Osteoblast (primary cell): ENCODE data around the gene PLEKHO2. TPM values are rescaled to one million over a fixed set of nuclear protein-coding genes. Genes with fewer than 3 reads are reported as not detected.
"Not testable (repeated sequence)": the region's sequence is repeated elsewhere in the genome, so short reads cannot be mapped to it uniquely, and the experiment has no call there.

ENCODE experiments used
- DNase-seq: peaks from one replicate; pipeline ENCODE4 v3.0.0; 2011; ENCODE audit warnings: low spot score, mixed read lengths; ENCODE audit not compliant: insufficient read length; ENCODE audit errors: missing footprints
- H2AFZ ChIP-seq: 2 replicates; pipeline ENCODE4 v1.6.0; 2011; ENCODE audit warnings: mild to moderate bottlenecking, low read length
- H3K27ac ChIP-seq: 2 replicates; pipeline ENCODE4 v1.5.1; 2011; ENCODE audit warnings: mild to moderate bottlenecking, low read depth, low read length, moderate library complexity
- H3K27me3 ChIP-seq: 2 replicates; pipeline ENCODE4 v1.6.0; 2012; ENCODE audit warnings: mild to moderate bottlenecking, control low read depth, inconsistent platforms, low read length, moderate library complexity; ENCODE audit not compliant: insufficient read depth
- H3K36me3 ChIP-seq: 2 replicates; pipeline ENCODE4 v1.5.1; 2011; ENCODE audit warnings: mild to moderate bottlenecking, low read length, control low read depth, moderate library complexity; ENCODE audit not compliant: insufficient read depth
- H3K4me1 ChIP-seq: 2 replicates; pipeline ENCODE4 v1.5.1; 2011; ENCODE audit warnings: mild to moderate bottlenecking, low read length, control low read depth, moderate library complexity; ENCODE audit not compliant: insufficient read depth
- H3K4me2 ChIP-seq: 2 replicates; pipeline ENCODE4 v1.6.0; 2011; ENCODE audit warnings: mild to moderate bottlenecking, low read length; ENCODE audit not compliant: insufficient read depth
- H3K4me3 ChIP-seq: fragments of 200-600 bp; sonication (generic); 3 replicates; pipeline ENCODE4 v1.5.1; 2012; ENCODE audit warnings: mild to moderate bottlenecking, low read length, inconsistent platforms; ENCODE audit not compliant: insufficient read depth
- H3K79me2 ChIP-seq: 2 replicates; pipeline ENCODE4 v1.6.0; 2012; ENCODE audit warnings: mild to moderate bottlenecking, low read length, control low read depth, inconsistent platforms; ENCODE audit not compliant: insufficient read depth
- H3K9me3 ChIP-seq: 2 replicates; pipeline ENCODE4 v1.5.1; 2011; ENCODE audit warnings: low read depth, low read length, control low read depth
- H4K20me1 ChIP-seq: 2 replicates; pipeline ENCODE4 v1.6.0; 2012; ENCODE audit warnings: mild to moderate bottlenecking, low read length, control low read depth; ENCODE audit not compliant: insufficient read depth
- total RNA-seq: library from RNA; depleted of rRNA; stranded (reverse); fragments of >200 nt; gene quantifications from 2 replicates; pipeline ENCODE4 v1.2.3, GENCODE V29; 2012
- TF ChIP-seq, protein P1 (sequence below): IDR thresholded peaks from 2 replicates; pipeline ENCODE4 v1.5.1; 2011; ENCODE audit warnings: mild to moderate bottlenecking, low read depth, low read length, moderate library complexity; ENCODE audit errors: extremely low read depth

PLEKHO2 gene
- total RNA-seq, 1 donor: 41.6 TPM

DNA sequence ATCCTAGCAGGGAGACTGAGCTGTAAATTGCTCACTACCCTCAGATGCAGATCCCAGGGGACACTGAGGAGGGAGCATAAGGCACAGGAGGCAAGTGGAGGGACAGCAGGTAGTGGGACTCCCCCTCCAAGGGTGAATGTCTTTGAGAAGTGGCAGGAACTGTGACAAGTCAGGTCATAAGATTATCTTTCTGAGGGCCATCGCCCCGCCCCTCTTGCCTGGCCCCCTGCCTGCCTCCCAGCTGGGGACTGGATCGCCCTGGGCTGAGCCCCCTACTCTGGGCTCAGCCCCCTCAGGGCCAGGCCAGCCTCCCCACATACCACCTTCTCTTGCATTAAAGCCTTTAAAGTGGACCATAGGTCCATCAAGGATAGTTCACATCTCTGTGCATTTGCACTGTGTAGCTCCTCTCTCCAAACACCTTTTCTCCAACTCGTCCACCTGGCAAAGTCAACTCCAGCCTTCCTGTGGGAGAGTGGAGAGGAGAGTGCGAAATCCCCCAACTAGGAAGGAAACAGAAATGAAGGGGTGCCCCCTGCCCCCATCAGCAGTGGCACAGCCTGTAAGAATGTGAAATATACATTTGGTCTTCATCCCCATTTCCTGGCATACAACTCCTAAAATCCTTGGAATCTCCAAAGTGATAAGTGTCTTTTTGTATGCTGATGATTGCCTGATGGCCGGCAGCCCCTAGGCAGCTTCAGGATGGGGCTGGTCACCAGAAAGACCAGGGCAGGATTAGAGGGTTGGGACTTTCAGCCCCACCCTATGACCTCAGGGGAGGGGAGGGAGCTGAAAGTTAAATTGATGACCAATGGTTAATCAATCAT, 31.0 kb upstream of the PLEKHO2 start:
- Histone ChIP-seq H3K79me2 (no peaks in the 10 kb centered on the region), H3K4me1 (peaks cover 4% of the 10 kb centered on the region), H3K27ac (no peak overlapping the region), H2AFZ (peak overlapping the region; percentile 23), H4K20me1 (no peaks in the 10 kb centered on the region), H3K27me3 (no peaks in the 10 kb centered on the region), H3K9me3 (no peaks in the 10 kb centered on the region), H3K36me3 (peaks cover under 1% of the 10 kb centered on the region), H3K4me3 (no peak overlapping the region), H3K4me2 (no peak overlapping the region)
- DNase-seq: no peak
- TF ChIP-seq, protein P1, sequence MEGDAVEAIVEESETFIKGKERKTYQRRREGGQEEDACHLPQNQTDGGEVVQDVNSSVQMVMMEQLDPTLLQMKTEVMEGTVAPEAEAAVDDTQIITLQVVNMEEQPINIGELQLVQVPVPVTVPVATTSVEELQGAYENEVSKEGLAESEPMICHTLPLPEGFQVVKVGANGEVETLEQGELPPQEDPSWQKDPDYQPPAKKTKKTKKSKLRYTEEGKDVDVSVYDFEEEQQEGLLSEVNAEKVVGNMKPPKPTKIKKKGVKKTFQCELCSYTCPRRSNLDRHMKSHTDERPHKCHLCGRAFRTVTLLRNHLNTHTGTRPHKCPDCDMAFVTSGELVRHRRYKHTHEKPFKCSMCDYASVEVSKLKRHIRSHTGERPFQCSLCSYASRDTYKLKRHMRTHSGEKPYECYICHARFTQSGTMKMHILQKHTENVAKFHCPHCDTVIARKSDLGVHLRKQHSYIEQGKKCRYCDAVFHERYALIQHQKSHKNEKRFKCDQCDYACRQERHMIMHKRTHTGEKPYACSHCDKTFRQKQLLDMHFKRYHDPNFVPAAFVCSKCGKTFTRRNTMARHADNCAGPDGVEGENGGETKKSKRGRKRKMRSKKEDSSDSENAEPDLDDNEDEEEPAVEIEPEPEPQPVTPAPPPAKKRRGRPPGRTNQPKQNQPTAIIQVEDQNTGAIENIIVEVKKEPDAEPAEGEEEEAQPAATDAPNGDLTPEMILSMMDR: no peak

DNA sequence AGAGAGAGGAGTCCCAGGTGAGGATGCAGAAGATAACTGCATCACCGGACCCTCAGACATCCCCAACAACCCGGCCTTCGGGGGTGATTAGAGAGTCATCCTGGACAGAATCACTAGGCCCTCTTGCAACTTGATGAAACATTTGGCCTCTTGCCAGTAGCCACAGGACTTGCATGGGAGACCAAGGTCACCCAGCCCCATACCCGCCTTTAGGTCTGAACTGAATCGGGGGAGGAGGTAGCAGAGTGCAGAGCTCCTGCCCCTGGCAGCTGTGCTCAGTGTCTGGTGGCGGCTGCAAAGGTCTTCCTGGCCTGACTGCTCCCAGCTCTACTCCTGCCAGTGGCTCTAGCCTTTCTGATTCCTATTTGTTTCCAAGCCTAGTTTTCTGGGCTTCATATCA, 28.6 kb upstream of the PLEKHO2 start:
- TF ChIP-seq, protein P1: no peak
- H3K9me3 ChIP-seq: no peaks in the 10 kb centered on the region
- no peaks in the 10 kb centered on the region for H3K27me3 ChIP-seq
- H4K20me1 ChIP-seq: no peaks in the 10 kb centered on the region
- H3K4me3 ChIP-seq: no peak overlapping the region
- no peaks in the 10 kb centered on the region for H3K79me2 ChIP-seq
- H3K4me1 ChIP-seq: peaks cover 4% of the 10 kb centered on the region
- H3K36me3 ChIP-seq: peaks cover 15% of the 10 kb centered on the region
- no peak overlapping the region for H3K4me2 ChIP-seq
- peak; percentile 48 for DNase-seq
- H2AFZ ChIP-seq: no peak overlapping the region
- no peak overlapping the region for H3K27ac ChIP-seq

DNA sequence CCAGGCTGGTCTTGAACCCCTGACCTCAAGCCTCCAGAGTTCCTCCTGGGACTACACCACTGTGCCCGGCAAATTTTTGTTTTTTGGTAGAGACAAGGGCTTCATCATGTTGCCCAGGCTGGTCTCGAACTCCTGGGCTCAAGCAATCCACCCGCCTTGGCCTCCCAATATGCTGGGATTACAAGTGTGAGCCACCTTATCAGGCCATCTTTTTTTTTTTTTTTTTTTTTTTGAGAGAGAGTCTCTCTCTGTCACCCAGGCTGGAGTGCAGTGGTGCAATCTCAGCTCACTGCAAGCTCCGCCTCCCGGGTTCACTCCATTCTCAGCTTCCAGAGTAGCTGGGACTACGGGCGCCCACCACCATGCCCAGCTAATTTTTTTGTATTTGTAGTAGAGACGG, 27.4 kb upstream of the PLEKHO2 start:
- not testable (repeated sequence) for H3K4me2 ChIP-seq, H3K27ac ChIP-seq, H3K79me2 ChIP-seq, H3K27me3 ChIP-seq, H3K9me3 ChIP-seq, H3K4me3 ChIP-seq, H3K4me1 ChIP-seq, H4K20me1 ChIP-seq, DNase-seq, H2AFZ ChIP-seq
- H3K36me3 ChIP-seq: peaks cover 21% of the 10 kb centered on the region

DNA sequence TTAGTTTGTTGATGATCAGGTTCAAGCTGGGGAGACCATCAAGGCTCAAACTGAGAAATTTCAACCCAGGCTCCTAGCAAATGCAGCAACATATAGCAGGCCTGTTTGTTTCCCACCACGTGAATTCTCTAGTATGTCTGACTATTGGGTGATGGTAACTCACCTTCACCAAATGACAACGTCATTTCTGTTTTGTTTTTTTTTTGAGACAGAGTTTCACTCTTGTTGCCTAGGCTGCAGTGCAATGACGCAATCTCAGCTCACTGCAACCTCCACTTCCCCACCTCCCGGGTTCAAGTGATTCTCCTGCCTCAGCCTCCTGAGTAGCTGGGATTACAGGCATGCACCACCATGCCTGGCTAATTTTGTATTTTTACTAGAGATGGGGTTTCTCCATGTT, 26.8 kb upstream of the PLEKHO2 start:
- H3K27me3 ChIP-seq, H3K4me3 ChIP-seq, H3K9me3 ChIP-seq, H3K27ac ChIP-seq, H3K4me2 ChIP-seq, H4K20me1 ChIP-seq, H2AFZ ChIP-seq, H3K79me2 ChIP-seq, H3K4me1 ChIP-seq: not testable (repeated sequence)
- peaks cover 23% of the 10 kb centered on the region for H3K36me3 ChIP-seq
- peak; percentile 41 for DNase-seq

DNA sequence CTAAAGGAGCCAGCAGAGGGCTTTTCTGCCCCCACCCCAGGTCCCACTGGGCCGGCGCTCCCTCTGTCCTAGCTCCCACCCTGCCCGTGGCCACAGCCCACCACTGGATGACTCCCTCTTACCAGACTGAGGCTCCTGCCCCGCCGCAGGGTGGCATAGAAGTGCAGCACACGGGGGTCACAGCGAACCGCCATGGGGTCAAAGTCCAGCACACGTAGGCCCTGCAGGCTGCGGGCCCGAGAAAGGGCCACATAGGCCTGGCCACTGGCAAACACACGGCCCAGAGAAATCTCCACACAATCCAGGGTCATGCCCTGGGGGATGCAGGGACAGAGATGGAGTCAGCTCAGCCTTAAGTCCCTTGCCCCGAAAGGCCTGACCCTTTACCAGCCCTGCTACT, 25.3 kb upstream of the PLEKHO2 start:
- Histone ChIP-seq H3K9me3 (no peaks in the 10 kb centered on the region), H3K4me1 (no peaks in the 10 kb centered on the region), H3K36me3 (peaks cover 31% of the 10 kb centered on the region), H3K4me2 (no peak overlapping the region), H4K20me1 (no peaks in the 10 kb centered on the region), H3K27ac (no peak overlapping the region), H3K4me3 (no peak overlapping the region), H3K79me2 (no peaks in the 10 kb centered on the region), H3K27me3 (no peaks in the 10 kb centered on the region), H2AFZ (no peak overlapping the region)
- peak; percentile 29 for DNase-seq
- TF ChIP-seq, protein P1: no peak
